ENCODE results near the gene ARHGEF1. TPM values are rescaled to one million over a fixed set of nuclear protein-coding genes. Genes with fewer than 3 reads are reported as not detected.

Gene ARHGEF1
- total RNA-seq, 2 experiments from 2014 or later, result 515 to 537 TPM

DNA sequence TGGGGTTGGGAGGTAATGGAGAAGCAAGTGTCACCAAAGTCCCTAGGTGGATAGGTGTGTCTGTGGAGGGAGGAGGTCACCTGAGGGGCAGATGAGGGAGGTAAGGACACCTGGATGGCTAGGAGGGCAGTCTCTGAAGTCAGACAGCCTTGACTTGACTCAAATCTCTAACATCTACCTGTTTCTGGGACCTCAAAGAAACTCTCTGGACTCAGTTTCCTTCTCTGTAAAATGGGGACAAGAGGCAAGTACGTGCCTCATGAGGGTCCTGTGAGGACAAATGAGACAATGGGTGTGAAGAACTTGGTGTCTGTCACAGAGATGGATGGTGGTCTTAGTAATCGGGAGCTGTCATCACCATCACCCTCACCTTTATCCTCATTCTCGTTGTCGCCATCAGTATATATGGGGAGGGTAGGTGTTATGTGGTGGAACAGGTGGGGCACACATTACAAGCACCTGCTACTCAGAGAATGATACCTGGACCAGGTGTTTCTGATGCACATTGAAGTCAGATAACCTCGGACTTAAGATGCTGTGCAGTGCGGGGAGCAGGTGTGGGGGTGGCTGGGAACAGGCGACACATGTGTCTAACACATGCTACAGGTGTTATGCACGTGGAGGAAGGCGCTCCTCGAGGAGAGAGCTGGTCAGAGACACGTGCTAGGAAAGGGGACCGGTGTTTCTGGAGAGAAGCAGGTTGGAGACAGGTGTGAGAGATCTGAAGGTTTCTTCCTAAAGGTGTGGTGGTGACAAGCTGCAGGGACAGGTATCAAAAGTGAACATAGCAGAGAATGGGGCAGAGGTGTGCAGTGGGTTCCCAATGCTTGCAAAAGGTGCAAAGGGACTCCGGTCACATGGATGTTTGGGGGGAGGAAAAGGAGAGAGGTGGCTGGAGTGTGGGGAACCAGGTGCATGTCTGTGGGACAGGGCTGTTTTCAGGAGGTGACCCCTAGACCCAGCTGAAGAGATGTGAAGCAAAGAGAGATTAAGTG lies 41.5 kb downstream of the ARHGEF1 start:
- no peak overlapping the region for H3K4me3 Mint-ChIP-seq
- ATAC-seq (no peak), DNase-seq (no peak)
- H3K4me1 Mint-ChIP-seq (ENCODE audit: low read depth), result peaks cover 15% of the 10 kb centered on the region
- no peaks in the 10 kb centered on the region for H3K9me3 Mint-ChIP-seq (ENCODE audit: insufficient read depth)
- ChIA-PET POLR2A (interaction anchor here (0.9 kb wide), 1 partner anchor 36 kb away, joined by 4 read pairs; no protein-coding TSS in a partner anchor), CTCF (no interaction called here)
- no peak overlapping the region for H3K27ac Mint-ChIP-seq
- H3K27me3 Mint-ChIP-seq (ENCODE audit: low read depth), result peaks cover 18% of the 10 kb centered on the region
- H3K36me3 Mint-ChIP-seq (ENCODE audit: low read depth), result no peaks in the 10 kb centered on the region

DNA sequence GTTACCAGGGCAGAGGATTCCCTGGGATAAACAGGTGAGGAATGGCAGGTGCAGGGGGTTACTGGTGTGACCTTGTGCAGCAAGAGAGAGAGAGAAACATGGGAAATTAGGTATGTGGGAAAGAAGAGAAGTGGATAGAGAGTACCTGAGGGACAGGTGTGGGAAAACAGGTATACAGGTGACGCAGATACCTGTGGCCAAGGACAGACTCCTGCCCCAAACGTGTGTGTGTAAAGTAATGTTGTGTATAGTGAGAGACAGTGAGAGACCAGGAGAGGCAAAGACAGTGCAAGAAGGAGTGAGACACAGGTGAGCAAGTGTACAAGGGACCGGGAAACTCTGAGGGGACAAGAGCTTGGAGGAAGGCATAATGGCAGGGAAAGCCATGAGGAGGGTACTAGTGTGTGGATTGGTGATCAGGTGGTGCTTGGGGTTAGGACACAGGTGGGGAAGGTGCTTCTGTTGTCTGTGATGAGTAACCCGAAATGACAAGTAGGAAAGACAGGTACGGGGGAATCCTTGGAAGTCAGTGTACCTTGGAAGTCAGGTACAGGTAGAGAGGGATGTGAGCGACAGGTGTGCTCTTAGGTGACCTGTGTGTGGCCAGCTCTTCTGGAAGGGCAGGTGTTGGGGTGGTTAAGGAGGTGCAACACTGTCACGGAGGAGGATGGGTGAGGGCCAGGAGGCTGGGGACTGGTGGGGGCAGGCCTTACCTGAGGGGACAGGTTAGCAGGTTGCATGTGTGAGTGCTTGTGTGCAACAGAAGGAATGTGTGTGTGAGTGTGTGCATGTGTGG lies 42.4 kb downstream of the ARHGEF1 start:
- ChIA-PET POLR2A (interaction anchor here (0.9 kb wide), 1 partner anchor 37 kb away, joined by 4 read pairs; no protein-coding TSS in a partner anchor), CTCF (no interaction called here)
- Mint-ChIP-seq H3K36me3 (ENCODE audit: low read depth) (no peaks in the 10 kb centered on the region), H3K9me3 (ENCODE audit: insufficient read depth) (no peaks in the 10 kb centered on the region), H3K27ac (no peak overlapping the region), H3K4me1 (ENCODE audit: low read depth) (peaks cover 20% of the 10 kb centered on the region), H3K27me3 (ENCODE audit: low read depth) (peaks cover 23% of the 10 kb centered on the region), H3K4me3 (no peak overlapping the region)
- no peak for ATAC-seq
- DNase-seq, result no peak

DNA sequence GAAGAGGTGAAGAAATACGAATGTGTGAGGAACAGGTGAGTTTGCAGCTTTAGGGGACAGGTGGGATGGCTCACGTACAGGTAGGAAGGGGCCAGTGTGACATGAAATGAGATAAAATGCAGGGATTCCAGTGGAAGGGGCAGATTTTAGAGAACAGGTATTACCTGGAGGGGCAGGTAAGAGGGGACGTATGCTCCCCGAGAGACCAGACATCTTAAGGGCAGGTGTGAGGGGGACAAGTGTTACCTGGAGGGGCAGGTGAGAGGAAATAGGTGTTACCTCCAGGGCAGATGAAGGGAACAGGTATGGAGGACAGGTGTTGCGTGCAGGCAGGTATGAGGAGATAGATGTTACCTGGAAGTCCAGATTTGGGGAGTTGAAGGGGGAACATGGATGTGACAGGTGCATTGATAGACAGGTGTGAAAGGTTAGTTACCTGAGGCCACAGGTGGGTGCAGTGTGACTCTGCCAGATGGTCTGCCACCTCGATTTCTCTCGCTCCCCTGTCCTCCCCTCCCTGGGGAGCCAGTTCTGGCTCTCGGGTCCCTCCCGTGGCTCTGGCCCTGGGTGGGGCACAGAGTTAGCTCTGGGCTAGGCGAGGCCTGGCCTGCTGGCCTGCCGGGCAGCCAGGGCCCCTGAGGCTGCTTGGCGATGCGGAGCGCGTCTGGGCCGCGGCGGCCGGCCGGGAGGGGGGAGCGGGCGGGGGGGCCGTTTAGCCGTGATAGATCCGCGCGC lies 43.2 kb downstream of the ARHGEF1 start:
- Mint-ChIP-seq H3K9me3 (ENCODE audit: insufficient read depth) (no peaks in the 10 kb centered on the region), H3K27me3 (ENCODE audit: low read depth) (peaks cover 26% of the 10 kb centered on the region), H3K4me1 (ENCODE audit: low read depth) (peaks cover 20% of the 10 kb centered on the region), H3K36me3 (ENCODE audit: low read depth) (no peaks in the 10 kb centered on the region), H3K27ac (no peak overlapping the region), H3K4me3 (no peak overlapping the region)
- no peak for DNase-seq
- ChIA-PET POLR2A (no interaction called here), CTCF (no interaction called here)
- no peak for ATAC-seq

- Mint-ChIP-seq H3K4me1 (ENCODE audit: low read depth) (peaks cover 19% of the 10 kb centered on the region), H3K4me3 (no peak overlapping the region), H3K27me3 (ENCODE audit: low read depth) (peaks cover 26% of the 10 kb centered on the region), H3K27ac (no peak overlapping the region), H3K9me3 (ENCODE audit: insufficient read depth) (no peaks in the 10 kb centered on the region), H3K36me3 (ENCODE audit: low read depth) (no peaks in the 10 kb centered on the region)
- DNase-seq (no peak), ATAC-seq (no peak)
- ChIA-PET CTCF (no interaction called here), POLR2A (interaction anchor here (0.8 to 1.3 kb wide), 2 partner anchors 17 to 40 kb away, joined by 3 to 7 read pairs; no protein-coding TSS in a partner anchor)
Measured at GRCh38 chr19:41926763-41927496, 43.9 kb downstream of the ARHGEF1 start.

DNA sequence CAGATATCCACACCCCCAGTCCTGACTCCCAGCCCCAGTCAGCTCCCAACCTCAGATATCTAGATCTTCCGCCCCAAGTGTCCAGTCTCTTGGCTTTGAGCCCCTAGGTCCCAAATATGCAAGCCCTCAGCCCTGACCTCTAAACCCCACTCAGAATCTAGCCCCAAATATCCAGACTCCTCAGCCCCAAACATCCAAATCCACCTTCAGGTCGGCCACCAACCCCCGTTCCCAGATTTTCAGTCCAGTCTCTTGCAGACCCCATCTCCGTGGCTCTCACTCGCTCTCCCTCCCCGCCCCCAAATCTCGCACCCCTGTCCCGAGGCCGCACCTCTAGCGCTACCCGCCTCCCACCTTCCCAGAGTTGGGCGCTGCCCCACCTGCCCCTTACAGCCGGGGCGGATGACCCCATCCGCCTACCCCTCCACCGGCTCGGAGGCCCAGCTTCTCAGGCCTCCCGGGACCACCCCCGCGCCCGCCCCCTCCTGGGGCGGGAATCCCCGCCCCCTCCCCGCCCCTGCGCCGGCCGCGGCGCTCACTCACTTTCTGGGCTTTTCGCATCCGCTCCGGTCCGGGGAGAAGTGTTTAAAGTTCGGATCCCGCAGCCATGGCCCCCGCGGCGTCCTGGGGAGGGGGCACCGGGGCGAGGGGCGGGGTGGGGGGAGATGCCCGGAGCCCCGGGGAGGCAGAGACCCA lies 44.7 kb downstream of the ARHGEF1 start:
- peaks cover 19% of the 10 kb centered on the region for H3K4me1 Mint-ChIP-seq (ENCODE audit: low read depth)
- peak overlapping the region; percentile 69 for H3K4me3 Mint-ChIP-seq
- no peaks in the 10 kb centered on the region for H3K36me3 Mint-ChIP-seq (ENCODE audit: low read depth)
- no peaks in the 10 kb centered on the region for H3K9me3 Mint-ChIP-seq (ENCODE audit: insufficient read depth)
- H3K27ac Mint-ChIP-seq, result no peak overlapping the region
- POLR2A ChIA-PET, result interaction anchor here (0.8 to 1.4 kb wide), 4 partner anchors 15 to 40 kb away, joined by 3 to 7 read pairs (median 4); no protein-coding TSS in a partner anchor
- peaks cover 27% of the 10 kb centered on the region for H3K27me3 Mint-ChIP-seq (ENCODE audit: low read depth)
- DNase-seq (no peak), ATAC-seq (peak; percentile 29)
- CTCF ChIA-PET, result interaction anchor here (0.6 to 1.7 kb wide), 4 partner anchors 8 to 67 kb away, joined by 3 to 5 read pairs (median 4); partner anchors contain the start of gene RPS19

GRCh38 chr19:41928221-41928683 lies 45.3 kb downstream of the ARHGEF1 start, which contains the start of gene ERFL:
Gene ERFL (minus strand): TSS chr19:41928449. CDS start chr19:41912919, 15,530 bp downstream.
- Mint-ChIP-seq H3K4me1 (ENCODE audit: low read depth) (peaks cover 16% of the 10 kb centered on the region), H3K27me3 (ENCODE audit: low read depth) (peaks cover 32% of the 10 kb centered on the region), H3K9me3 (ENCODE audit: insufficient read depth) (no peaks in the 10 kb centered on the region), H3K4me3 (peak within 1 kb of the TSS; percentile 71), H3K36me3 (ENCODE audit: low read depth) (no peaks in the 10 kb centered on the region), H3K27ac (peak within 1 kb of the TSS; percentile 47)
- no peak for DNase-seq
- CTCF ChIA-PET, result interaction anchor here (0.6 to 1.7 kb wide), 5 partner anchors 9 to 68 kb away, joined by 3 to 5 read pairs (median 3); partner anchors contain the start of gene RPS19
- POLR2A ChIA-PET, result interaction anchor here (1.3 to 1.4 kb wide), 3 partner anchors 14 to 41 kb away, joined by 3 to 7 read pairs (median 5); no protein-coding TSS in a partner anchor
- ATAC-seq, result peak; percentile 64

- peaks cover 21% of the 10 kb centered on the region for H3K4me1 Mint-ChIP-seq (ENCODE audit: low read depth)
- no peaks in the 10 kb centered on the region for H3K9me3 Mint-ChIP-seq (ENCODE audit: insufficient read depth)
- ATAC-seq (peak; percentile 59), DNase-seq (peak; percentile 57)
- H3K27ac Mint-ChIP-seq, result peak overlapping the region; percentile 47
- no peaks in the 10 kb centered on the region for H3K36me3 Mint-ChIP-seq (ENCODE audit: low read depth)
- H3K4me3 Mint-ChIP-seq, result peak overlapping the region; percentile 71
- ChIA-PET CTCF (interaction anchor here (0.9 to 1.9 kb wide), 5 partner anchors 8 to 69 kb away, joined by 3 to 6 read pairs (median 4); partner anchors contain the start of gene RPS19), POLR2A (interaction anchor here (0.9 to 1.4 kb wide), 4 partner anchors 10 to 68 kb away, joined by 3 to 5 read pairs (median 3); partner anchors contain the start of gene RPS19)
- H3K27me3 Mint-ChIP-seq (ENCODE audit: low read depth), result peaks cover 35% of the 10 kb centered on the region
Measured at GRCh38 chr19:41928754-41929535, 46.0 kb downstream of the ARHGEF1 start.

DNA sequence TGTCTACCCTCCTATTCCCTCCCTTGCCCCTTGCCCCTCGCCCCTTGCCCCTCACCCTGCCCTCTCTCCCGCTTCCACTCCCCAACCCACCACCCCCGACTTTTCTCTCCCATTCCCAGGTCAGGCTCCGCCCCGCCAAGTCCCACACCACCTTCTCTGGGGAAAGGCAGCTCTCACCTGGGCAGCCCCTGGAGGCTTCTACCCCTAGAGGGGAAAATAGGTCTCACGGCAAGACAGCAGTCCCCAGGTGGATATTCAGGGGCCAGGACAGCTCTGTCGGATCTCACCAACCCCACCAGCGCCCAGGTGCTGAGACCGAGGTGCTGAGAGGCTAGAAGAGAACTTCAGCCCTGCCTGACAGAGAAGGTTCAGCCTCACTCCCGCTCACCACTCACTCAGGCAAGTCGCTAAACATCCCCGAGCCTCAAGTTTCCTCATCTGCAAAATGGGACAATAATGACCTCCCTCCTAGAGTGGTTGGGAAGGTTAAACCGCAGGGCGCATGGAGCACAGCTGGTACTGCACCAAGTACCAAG lies 46.6 kb downstream of the ARHGEF1 start:
- no peaks in the 10 kb centered on the region for H3K36me3 Mint-ChIP-seq (ENCODE audit: low read depth)
- ChIA-PET CTCF (interaction anchor here (1.0 to 1.9 kb wide), 3 partner anchors 16 to 70 kb away, joined by 4 to 6 read pairs (median 6); partner anchors contain the start of gene RPS19), POLR2A (interaction anchor here (0.7 to 1.4 kb wide), 4 partner anchors 11 to 69 kb away, joined by 3 read pairs; partner anchors contain the start of gene RPS19)
- peaks cover 26% of the 10 kb centered on the region for H3K4me1 Mint-ChIP-seq (ENCODE audit: low read depth)
- ATAC-seq (no peak), DNase-seq (no peak)
- H3K9me3 Mint-ChIP-seq (ENCODE audit: insufficient read depth), result no peaks in the 10 kb centered on the region
- no peak overlapping the region for H3K4me3 Mint-ChIP-seq
- H3K27me3 Mint-ChIP-seq (ENCODE audit: low read depth), result peaks cover 34% of the 10 kb centered on the region
- no peak overlapping the region for H3K27ac Mint-ChIP-seq

- no peaks in the 10 kb centered on the region for H3K36me3 Mint-ChIP-seq (ENCODE audit: low read depth)
- no peaks in the 10 kb centered on the region for H3K9me3 Mint-ChIP-seq (ENCODE audit: insufficient read depth)
- CTCF ChIA-PET, result interaction anchor here (0.6 to 1.9 kb wide), 6 partner anchors 15 to 71 kb away, joined by 3 to 6 read pairs (median 4); partner anchors contain the start of gene RPS19
- POLR2A ChIA-PET, result interaction anchor here (0.6 kb wide), 1 partner anchor 15 kb away, joined by 3 read pairs; no protein-coding TSS in a partner anchor
- peaks cover 33% of the 10 kb centered on the region for H3K4me1 Mint-ChIP-seq (ENCODE audit: low read depth)
- ATAC-seq (no peak), DNase-seq (no peak)
- H3K4me3 Mint-ChIP-seq, result no peak overlapping the region
- H3K27ac Mint-ChIP-seq, result no peak overlapping the region
- peaks cover 40% of the 10 kb centered on the region for H3K27me3 Mint-ChIP-seq (ENCODE audit: low read depth)
Measured at GRCh38 chr19:41930322-41930722, 47.3 kb downstream of the ARHGEF1 start.
